H7 (cell line): ENCODE data around the gene RNF4. TPM values are rescaled to one million over a fixed set of nuclear protein-coding genes. Genes with fewer than 3 reads are reported as not detected.
A peak's percentile ranks its signal among the peaks of the same experiment; 100 is the strongest.

ENCODE experiments used
- DNase-seq: peaks from one replicate; pipeline ENCODE4 v3.0.0; 2012
- H3K27me3 ChIP-seq: 2 replicates; pipeline ENCODE4 v1.6.0; 2011; ENCODE audit warnings: mild to moderate bottlenecking, low read length; ENCODE audit not compliant: control insufficient read depth, insufficient read depth
- H3K36me3 ChIP-seq: replicated peaks from 2 replicates; pipeline ENCODE4 v1.5.1; 2011; ENCODE audit warnings: low read length; ENCODE audit not compliant: control insufficient read depth, insufficient read depth
- H3K4me3 ChIP-seq: 2 replicates; pipeline ENCODE4 v1.5.1; 2011; ENCODE audit warnings: low read depth, mild to moderate bottlenecking, control low read depth, low read length, moderate library complexity; ENCODE audit not compliant: insufficient read depth
- total RNA-seq: library from RNA; depleted of rRNA; stranded (reverse); fragments of >200 nt; shearing (Covaris generic); gene quantifications from 2 replicates; pipeline ENCODE4 v1.2.3, GENCODE V29; 2014

RNF4 gene
- total RNA-seq, 1 experiment from 2014 or later, result 79.6 TPM

- Histone ChIP-seq H3K36me3 (no peaks in the 10 kb centered on the region), H3K27me3 (no peaks in the 10 kb centered on the region), H3K4me3 (no peak overlapping the region)
- no peak for DNase-seq
Measured at GRCh38 chr4:2445571-2445970, 23.3 kb upstream of the RNF4 start.

GRCh38 chr4:2446656-2447564 lies 22.0 kb upstream of the RNF4 start:
- DNase-seq, result no peak
- H3K4me3 ChIP-seq, result no peak overlapping the region
- no peaks in the 10 kb centered on the region for H3K27me3 ChIP-seq
- no peaks in the 10 kb centered on the region for H3K36me3 ChIP-seq

GRCh38 chr4:2448589-2448988 lies 20.3 kb upstream of the RNF4 start:
- H3K4me3 ChIP-seq, result no peak overlapping the region
- DNase-seq, result no peak
- H3K36me3 ChIP-seq, result no peaks in the 10 kb centered on the region
- no peaks in the 10 kb centered on the region for H3K27me3 ChIP-seq

- peak; percentile 48 for DNase-seq
- H3K4me3 ChIP-seq, result no peak overlapping the region
- no peaks in the 10 kb centered on the region for H3K27me3 ChIP-seq
- H3K36me3 ChIP-seq, result no peaks in the 10 kb centered on the region
Measured at GRCh38 chr4:2449051-2449450, 19.9 kb upstream of the RNF4 start.

- Histone ChIP-seq H3K4me3 (no peak overlapping the region), H3K36me3 (no peaks in the 10 kb centered on the region), H3K27me3 (no peaks in the 10 kb centered on the region)
- peak; percentile 47 for DNase-seq
Measured at GRCh38 chr4:2449511-2450392, 19.2 kb upstream of the RNF4 start.

GRCh38 chr4:2450394-2451035 lies 18.4 kb upstream of the RNF4 start:
- Histone ChIP-seq H3K27me3 (no peaks in the 10 kb centered on the region), H3K4me3 (no peak overlapping the region), H3K36me3 (no peaks in the 10 kb centered on the region)
- DNase-seq, result peak; percentile 53

- H3K36me3 ChIP-seq, result no peaks in the 10 kb centered on the region
- peak; percentile 50 for DNase-seq
- H3K27me3 ChIP-seq, result no peaks in the 10 kb centered on the region
- no peak overlapping the region for H3K4me3 ChIP-seq
Measured at GRCh38 chr4:2451036-2451520, 17.8 kb upstream of the RNF4 start.

GRCh38 chr4:2451821-2452785 lies 16.8 kb upstream of the RNF4 start:
- DNase-seq, result peak; percentile 61
- Histone ChIP-seq H3K27me3 (no peaks in the 10 kb centered on the region), H3K4me3 (no peak overlapping the region), H3K36me3 (no peaks in the 10 kb centered on the region)

- DNase-seq, result peak; percentile 46
- no peaks in the 10 kb centered on the region for H3K36me3 ChIP-seq
- H3K4me3 ChIP-seq, result no peak overlapping the region
- H3K27me3 ChIP-seq, result peaks cover 11% of the 10 kb centered on the region
Measured at GRCh38 chr4:2457481-2458295, 11.2 kb upstream of the RNF4 start.

- no peak for DNase-seq
- Histone ChIP-seq H3K27me3 (peaks cover 21% of the 10 kb centered on the region), H3K4me3 (no peak overlapping the region), H3K36me3 (no peaks in the 10 kb centered on the region)
Measured at GRCh38 chr4:2458546-2459491, 10.1 kb upstream of the RNF4 start.

- Histone ChIP-seq H3K36me3 (no peaks in the 10 kb centered on the region), H3K27me3 (peaks cover 21% of the 10 kb centered on the region), H3K4me3 (no peak overlapping the region)
- peak; percentile 48 for DNase-seq
Measured at GRCh38 chr4:2459589-2460349, 9.1 kb upstream of the RNF4 start.
